ENCODE data around the gene CALHM5.

Gene CALHM5

DNA sequence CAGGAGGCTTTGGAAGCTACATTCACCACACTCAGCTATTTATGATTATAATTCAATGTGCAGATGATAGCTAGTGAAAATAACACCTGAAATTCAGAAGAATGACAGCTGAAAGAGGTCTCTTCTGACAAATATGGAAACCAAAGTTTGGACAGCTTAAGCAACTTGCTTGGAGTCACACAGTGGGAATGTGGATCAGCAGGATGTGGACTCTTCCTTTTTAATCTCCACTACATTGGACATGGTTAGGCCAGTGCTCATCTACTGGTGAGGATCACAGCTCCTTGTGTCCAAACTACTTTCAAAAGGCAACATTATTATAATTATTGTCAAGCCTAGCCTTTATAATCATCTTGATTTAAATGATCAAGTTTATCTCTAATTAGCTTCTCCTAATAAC, 23.7 kb downstream of the CALHM5 start:
- TF ChIP-seq POLR2AphosphoS5 (IDR thresholded peaks at IDR 0.05; ENCODE audit: low read depth, low read length): no peak
- TF ChIP-seq TAF1 (IDR thresholded peaks at IDR 0.05; ENCODE audit: borderline replicate concordance, insufficient read depth, low read length): no peak
- no peak for TF ChIP-seq SIN3A (IDR thresholded peaks at IDR 0.05; ENCODE audit: borderline replicate concordance, insufficient read depth, low read length)

GRCh38 chr6:116536216-116536621, 24.8 kb downstream of the CALHM5 start:
- no peak for TF ChIP-seq TAF1 (IDR thresholded peaks at IDR 0.05; ENCODE audit: borderline replicate concordance, insufficient read depth, low read length)
- no peak for TF ChIP-seq REST (IDR thresholded peaks at IDR 0.05; ENCODE audit: insufficient read depth in 1 of 2, low read depth in 2 of 2, low read length in 2 of 2)
- no peak for TF ChIP-seq SIN3A (IDR thresholded peaks at IDR 0.05; ENCODE audit: borderline replicate concordance, insufficient read depth, low read length)
- no peak for TF ChIP-seq FOXP2 (optimal IDR thresholded peaks at IDR 0.05; ENCODE audit: borderline replicate concordance, extremely low read depth, extremely low read length, insufficient read depth)
- TF ChIP-seq POLR2AphosphoS5 (IDR thresholded peaks at IDR 0.05; ENCODE audit: low read depth, low read length): no peak

DNA sequence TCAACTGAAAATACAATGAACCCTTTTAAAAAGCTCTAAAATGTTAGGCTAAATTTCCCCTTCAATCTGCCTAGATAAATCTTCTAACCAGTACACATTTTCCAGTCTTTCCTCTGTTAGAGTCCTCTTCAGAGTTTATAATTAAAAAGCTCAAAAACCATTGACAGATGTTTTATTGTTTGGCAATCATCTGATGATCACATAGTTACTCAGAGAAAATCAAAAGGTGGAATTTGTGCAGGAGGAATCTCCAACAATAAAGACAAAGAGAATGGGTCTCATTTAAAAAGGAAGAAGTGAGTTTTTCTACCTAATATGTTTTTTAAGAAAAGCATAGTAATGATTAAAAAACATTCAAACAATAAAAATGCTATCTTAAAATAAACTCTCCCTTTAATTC, 31.0 kb downstream of the CALHM5 start:
- TF ChIP-seq SIN3A (IDR thresholded peaks at IDR 0.05; ENCODE audit: borderline replicate concordance, insufficient read depth, low read length) (no peak), REST (IDR thresholded peaks at IDR 0.05; ENCODE audit: insufficient read depth in 1 of 2, low read depth in 2 of 2, low read length in 2 of 2) (no peak), TAF1 (IDR thresholded peaks at IDR 0.05; ENCODE audit: borderline replicate concordance, insufficient read depth, low read length) (no peak), FOXP2 (optimal IDR thresholded peaks at IDR 0.05; ENCODE audit: borderline replicate concordance, extremely low read depth, extremely low read length, insufficient read depth) (no peak), POLR2AphosphoS5 (IDR thresholded peaks at IDR 0.05; ENCODE audit: low read depth, low read length) (no peak)

GRCh38 chr6:116543149-116543548, 31.7 kb downstream of the CALHM5 start:
- TF ChIP-seq REST (IDR thresholded peaks at IDR 0.05; ENCODE audit: insufficient read depth in 1 of 2, low read depth in 2 of 2, low read length in 2 of 2) (no peak), FOXP2 (optimal IDR thresholded peaks at IDR 0.05; ENCODE audit: borderline replicate concordance, extremely low read depth, extremely low read length, insufficient read depth) (no peak), TAF1 (IDR thresholded peaks at IDR 0.05; ENCODE audit: borderline replicate concordance, insufficient read depth, low read length) (no peak), SIN3A (IDR thresholded peaks at IDR 0.05; ENCODE audit: borderline replicate concordance, insufficient read depth, low read length) (no peak)

- TF ChIP-seq FOXP2 (optimal IDR thresholded peaks at IDR 0.05; ENCODE audit: borderline replicate concordance, extremely low read depth, extremely low read length, insufficient read depth) (no peak), TAF1 (IDR thresholded peaks at IDR 0.05; ENCODE audit: borderline replicate concordance, insufficient read depth, low read length) (no peak), POLR2AphosphoS5 (IDR thresholded peaks at IDR 0.05; ENCODE audit: low read depth, low read length) (no peak), SIN3A (IDR thresholded peaks at IDR 0.05; ENCODE audit: borderline replicate concordance, insufficient read depth, low read length) (no peak)
Measured at GRCh38 chr6:116545651-116546050, 34.2 kb downstream of the CALHM5 start, which contains the start of gene TRAPPC3L. Gene TRAPPC3L, minus strand, starts transcription at chr6:116545684. Its CDS starts 170 bp downstream, at chr6:116545514.

GRCh38 chr6:116547358-116547757, 35.9 kb downstream of the CALHM5 start:
- no peak for TF ChIP-seq FOXP2 (optimal IDR thresholded peaks at IDR 0.05; ENCODE audit: borderline replicate concordance, extremely low read depth, extremely low read length, insufficient read depth)
- no peak for TF ChIP-seq REST (IDR thresholded peaks at IDR 0.05; ENCODE audit: insufficient read depth in 1 of 2, low read depth in 2 of 2, low read length in 2 of 2)
- no peak for TF ChIP-seq POLR2AphosphoS5 (IDR thresholded peaks at IDR 0.05; ENCODE audit: low read depth, low read length)
- TF ChIP-seq TAF1 (IDR thresholded peaks at IDR 0.05; ENCODE audit: borderline replicate concordance, insufficient read depth, low read length): no peak
- TF ChIP-seq SIN3A (IDR thresholded peaks at IDR 0.05; ENCODE audit: borderline replicate concordance, insufficient read depth, low read length): no peak

Measured in PFSK-1 (cell line).